NCI-H748 treated with DMSO at 0.1 percent for 48 hours (cell line): Measurements from ENCODE around the gene TXNDC5.
A peak's percentile ranks its signal among the peaks of the same experiment; 100 is the strongest.

Source experiments
- DNase-seq: peaks from one replicate; lab custom pipeline; 2025; lab: John Stamatoyannopoulos, UW

Gene TXNDC5

DNA sequence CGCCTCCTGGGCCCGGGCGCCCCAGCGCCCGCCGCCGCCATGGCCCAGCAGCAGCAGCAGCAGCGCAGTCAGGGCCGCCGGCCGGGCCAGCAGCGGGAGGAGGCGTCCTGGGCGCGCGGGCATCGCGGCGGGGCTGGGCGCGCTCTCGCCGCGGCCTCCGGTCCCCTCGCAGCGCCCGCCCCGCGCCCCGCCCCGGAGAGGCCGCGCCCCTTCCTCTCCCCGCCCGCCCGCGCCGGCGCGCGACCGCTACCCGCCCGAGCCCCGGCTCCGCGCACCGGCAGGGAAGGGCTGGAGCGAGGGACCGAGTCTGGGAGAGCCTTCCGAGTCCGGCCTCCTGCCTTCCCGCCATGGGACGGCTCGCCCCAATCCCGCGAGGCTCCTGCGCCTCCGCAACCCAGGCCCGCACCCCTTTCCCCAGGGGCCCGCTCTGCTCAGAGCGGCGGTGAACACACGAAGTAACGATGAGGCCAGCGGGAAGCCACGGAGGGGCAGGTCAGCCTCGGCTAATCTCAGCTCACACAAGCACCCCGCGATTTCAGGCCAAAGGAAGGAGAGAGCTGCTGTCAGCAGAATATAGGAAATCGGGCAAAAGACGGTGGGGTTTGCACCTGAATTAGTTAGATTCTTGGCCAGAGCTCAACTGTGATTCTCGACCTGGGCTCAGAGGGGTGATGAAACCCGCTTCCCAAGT is at the start of gene TXNDC5:
TXNDC5 (minus strand) TSS at position 135 of the 691 bp plus-strand sequence; CDS start at position 123, 12 bp downstream.
- DNase-seq, result peak; percentile 81

DNA sequence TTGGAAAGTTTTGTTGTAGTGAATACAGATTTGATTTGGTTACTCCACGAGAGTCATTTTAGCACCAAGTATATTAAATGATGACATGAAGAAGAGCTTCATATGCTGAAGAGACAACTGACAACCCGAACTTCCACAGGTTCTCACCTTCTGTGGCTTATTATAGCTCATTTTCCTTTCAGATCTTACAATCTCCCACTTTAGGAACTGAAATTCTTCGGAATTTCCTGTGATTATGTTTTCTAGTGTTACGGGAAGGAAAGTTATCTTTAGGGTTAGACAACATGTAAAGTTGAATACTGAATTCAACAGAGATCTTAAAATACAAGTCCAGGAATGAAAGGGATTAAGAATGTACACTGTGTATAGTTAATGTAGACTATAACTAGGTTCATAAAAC is 49.6 kb upstream of the TXNDC5 start:
- no peak for DNase-seq

DNA sequence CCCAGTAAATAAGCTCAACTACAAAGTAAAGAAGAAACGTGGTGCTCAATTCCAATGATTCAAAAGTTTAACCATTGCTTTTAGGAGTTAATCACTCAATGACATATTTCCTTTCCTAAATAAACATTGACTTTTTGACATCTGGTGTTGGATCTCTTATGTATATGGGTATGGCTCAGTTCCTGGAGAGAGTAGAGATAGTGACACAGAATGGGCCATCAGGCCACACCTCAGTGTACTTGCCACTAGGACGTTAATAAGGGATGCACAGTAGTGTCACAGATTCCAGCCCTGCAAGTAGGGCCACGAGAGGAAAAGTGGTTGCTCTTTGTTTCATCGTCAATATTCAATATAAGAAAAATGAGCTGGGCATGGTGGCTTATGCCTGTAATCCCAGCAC is 48.9 kb upstream of the TXNDC5 start:
- DNase-seq, result no peak

DNA sequence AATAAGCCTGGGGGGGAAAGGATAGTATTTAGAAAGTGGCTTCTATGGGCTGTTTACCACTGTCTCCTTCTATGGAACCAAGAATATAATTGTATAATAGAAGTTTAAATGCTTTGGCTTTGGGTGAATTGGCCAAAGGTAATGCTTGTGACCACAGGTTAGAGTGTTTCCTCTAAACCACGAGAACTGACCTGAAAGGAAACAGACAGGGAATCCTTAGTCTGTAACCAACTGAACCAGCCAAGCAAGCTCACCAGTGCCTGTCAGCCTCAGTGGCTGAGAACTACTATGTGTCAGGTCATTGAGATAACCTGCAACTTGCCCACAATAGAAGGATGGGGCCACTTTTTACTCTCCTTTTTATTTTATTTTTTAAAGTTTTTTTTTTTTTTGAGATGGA is 47.9 kb upstream of the TXNDC5 start:
- DNase-seq, result no peak

DNA sequence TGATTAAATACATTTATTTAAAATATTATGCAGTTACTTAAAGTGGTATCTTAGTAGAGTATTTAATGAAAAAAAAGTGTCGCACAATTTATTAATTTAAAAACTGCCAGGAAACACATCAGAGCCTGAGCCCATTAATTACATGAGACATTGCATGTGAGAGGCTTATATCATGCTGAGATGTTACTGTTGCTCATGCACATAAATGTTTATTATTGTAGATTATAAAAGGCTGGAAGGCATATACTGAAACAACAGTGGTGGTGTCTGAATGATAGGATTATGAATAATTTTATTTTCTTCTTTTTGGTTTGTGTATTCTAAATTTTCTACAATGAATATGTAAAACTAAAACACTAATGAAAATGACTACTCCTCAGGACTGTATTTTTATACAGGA is 45.7 kb upstream of the TXNDC5 start:
- no peak for DNase-seq

DNA sequence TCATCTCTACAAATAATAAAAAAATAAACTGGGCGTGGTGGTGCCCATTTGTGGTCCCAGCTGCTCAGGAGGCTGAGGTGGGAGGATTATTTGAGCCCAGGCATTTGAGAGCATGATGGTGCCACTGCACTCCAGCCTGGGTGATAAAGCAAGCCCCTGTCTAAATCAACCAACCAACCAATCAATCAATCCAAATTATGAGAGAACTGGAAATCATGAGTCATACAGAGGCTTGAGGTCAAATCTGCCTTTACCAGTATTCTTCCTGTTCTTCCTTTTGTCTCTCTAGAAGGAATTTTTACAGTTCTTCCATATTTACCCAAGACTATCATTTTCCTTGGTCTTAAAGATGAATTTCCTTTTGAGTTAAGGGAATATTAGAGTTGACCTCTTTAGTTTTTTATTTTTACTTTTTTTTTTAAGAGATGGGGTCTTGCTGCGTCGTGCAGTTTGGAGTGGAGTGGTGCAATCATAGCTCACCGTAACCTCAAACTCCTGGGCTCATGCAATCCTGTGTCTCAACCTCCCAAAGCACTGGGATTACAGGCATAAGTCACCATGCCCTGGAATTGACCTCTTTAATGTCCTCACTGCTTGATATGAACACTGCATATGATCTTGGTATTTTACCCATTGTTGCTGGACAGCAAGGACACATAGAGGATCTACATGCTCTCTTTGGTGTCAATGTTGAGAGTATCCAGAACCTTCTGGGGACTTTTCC is 44.1 kb upstream of the TXNDC5 start:
- DNase-seq, result no peak

DNA sequence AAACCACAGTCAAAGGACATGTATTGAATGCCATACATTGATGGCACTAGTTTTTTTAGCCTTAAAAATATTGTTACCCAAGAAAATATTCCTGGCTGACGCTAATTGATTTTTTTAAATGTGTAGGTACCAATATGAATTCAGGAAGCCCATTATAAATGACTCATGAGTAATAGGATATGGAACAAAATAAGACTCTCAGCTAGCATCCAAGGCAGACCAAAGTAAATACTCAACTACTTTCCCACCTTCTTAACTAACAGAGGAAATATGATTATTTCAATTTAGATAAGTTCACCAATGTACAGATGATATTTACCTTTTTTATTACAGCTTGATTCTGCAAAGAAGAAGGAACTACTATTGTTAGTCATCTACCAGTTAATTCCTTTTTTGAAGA is 43.2 kb upstream of the TXNDC5 start:
- no peak for DNase-seq

DNA sequence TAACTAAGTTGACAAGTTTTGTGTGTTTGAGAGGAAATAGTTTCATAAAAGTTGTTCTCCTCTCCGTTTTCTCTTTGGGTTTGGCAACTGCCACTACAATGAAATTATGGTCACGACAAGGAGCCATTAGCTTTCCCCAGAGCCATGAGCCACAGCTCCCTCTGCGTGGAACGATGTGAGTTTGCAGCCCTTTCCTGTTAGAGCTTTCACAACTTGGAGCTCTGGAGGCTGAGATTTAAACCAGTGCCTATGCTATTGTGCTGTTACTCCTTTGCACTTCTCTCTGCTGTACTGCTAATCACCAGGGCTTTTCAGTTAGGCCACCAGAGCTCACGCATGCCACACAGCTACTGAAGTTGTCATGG is 29.3 kb upstream of the TXNDC5 start:
- DNase-seq, result no peak

DNA sequence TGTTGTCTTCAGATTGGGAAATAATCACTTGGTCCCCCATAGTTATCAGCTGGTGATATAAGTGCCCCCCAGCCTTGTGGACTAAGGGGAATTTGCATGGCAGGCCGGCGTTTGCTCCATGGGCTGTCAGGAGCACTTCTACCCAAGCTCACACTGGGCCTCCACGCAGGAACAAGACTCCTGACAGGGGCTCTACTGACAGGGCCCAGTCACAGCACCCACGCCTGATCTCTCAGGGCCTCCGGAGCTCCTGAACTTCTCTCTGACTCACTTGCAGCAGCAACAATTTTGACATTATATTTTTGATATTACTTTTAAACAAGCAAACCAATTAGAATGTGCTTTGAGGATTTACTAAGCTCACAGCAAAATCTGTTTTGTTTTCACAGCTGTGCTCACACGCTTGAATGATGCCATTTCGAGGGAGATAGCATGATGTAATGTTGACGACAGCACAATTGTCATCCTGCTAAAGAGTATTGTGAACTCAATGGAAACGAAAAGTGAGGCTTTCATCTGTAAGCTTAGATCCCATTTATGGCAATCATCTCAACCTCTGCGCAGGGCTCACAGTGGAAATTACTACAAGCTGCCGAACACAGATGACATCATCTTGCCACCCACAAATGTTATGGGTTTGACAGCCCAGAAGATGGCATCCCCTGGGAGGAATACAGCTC is 28.7 kb upstream of the TXNDC5 start:
- no peak for DNase-seq

DNA sequence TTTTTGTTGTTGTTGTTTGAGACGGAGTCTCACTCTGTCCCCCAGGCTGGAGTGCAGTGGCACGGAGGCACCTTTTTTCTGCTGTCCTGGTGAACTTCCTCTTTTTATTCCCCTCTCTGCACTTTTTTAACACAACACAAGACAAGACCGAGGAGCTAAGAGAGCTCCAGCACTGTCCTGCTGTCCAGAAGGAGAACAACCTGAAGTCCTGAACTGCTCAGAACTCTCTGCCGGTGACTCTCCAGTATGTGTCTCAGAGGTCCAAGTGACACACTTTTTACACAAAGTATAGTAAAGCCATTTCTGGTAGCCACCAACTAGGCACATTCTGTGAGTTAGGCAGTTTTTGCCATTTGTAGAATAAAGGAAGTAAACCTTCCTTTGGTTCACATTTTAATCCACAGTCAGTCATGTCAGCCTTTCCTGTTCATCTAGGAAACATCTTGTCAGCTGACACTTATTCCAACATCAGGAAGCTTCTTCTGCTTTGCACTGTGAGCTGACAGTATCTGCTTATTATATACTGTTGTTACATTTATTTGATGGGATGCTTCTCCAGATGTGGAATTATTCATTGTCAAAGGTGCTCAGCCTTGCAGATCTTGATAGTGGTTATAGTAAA is 28.1 kb upstream of the TXNDC5 start:
- no peak for DNase-seq

DNA sequence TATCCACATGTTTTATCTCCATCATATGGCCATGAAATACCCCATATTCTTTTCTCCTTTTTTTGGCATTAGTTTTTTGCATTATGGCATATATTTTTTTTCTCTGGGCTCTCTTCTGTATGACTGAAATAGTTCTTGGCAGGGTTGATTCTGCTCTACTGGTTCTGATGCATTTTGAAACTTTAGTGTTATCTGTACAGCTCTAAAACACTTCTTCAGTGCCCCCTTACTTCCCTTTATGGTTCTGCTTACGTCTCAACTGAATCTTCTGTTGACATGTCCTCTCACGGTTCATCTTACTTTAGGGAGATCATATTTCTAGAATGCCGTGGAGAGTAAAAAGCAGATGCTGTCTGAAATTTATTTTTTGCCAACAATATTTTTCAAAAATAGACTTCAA is 23.2 kb upstream of the TXNDC5 start:
- no peak for DNase-seq

DNA sequence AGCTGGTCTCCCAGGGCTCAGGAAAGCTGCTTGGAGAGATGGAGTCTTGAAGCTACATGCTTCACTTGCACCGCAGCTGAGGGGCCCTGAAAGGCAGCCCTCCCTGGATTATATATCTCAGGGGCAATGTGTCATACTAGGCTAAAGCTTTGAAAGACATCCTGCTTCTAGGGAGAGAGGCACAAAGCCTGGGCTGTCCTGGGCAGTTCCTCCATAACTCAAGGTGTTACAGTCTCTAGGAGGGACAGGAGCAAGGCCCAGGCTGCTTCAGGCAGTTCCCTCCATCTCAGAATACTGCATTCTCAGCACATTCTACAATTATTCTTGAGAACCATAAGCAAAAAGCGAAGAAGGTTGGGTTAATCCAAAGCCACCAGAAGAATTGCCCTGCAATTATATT is 22.0 kb upstream of the TXNDC5 start:
- DNase-seq, result no peak

DNA sequence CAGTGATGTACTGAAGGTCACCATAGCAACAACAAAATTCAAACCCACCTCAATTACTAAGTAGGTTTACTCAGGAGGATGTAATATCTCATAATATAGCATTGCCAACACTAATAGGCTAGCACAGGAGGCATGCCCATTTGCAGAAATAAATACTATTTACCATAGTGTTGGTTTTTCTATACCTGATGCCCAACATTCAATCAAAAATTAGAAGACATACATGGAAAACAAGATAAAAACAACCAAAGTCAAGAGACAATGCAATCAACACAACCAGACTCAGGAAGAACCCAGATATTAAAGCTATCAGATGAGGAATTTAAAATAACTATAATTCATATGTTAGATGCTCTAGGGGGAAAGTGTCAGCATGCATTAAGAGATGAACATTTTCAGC is 14.3 kb upstream of the TXNDC5 start:
- no peak for DNase-seq

DNA sequence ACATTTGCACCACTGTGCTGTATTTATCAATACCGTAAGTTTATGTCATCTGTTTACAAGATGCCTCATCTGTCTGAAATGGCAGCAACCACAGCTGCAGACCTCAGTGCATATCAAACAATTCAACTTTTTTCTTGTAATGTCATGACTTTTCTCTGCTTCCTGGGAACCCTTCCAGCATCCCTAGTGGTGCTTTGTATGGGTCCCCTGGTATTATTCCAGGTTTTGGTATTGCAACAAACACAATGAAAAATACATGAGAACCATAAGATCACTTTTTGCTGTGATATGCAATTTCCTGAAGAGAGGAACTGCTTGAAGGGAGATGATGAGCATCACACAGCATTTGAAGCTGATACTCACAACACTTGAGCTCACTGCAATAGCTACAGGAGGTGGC is 12.0 kb upstream of the TXNDC5 start:
- no peak for DNase-seq

DNA sequence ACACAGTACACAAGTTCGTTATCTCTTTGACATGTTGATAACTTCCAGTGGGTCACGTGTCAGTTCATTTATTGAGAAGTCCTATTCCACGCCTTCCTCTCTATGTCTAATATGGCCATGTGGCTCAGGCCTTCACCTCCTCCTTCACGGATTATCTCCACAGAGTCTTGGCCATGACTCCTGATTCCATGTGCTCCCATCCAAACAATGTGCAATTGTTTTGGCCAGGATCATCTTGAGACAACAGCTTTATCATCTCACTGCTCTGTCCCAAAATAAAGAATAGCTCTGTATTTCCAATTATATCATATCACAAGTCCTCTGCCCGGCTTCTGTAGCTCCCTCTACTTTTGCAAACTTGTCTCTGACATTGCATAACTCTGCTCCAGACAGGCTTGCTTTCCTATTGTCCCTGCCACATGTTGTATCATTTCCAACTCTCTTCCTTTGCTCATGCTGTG is 11.1 kb upstream of the TXNDC5 start:
- no peak for DNase-seq

DNA sequence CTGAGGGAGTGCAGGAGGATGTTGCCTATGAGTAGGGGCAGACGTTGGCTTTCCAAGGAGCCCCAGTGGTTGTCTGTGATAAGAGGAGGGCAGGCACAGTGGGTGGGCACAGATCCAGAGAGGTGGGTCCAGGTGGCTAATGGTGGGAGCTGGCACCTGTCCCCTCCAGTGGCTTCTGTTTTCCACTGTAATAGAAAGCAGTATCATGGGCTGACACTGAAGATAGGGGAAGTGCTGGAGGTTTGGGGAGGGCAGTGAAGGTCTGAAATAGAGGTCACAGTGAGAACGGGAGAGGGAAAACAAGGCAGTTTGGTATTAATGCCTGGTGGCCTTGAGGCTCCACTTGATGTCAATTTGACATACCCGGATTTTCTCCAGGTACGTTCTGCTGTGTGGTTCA is 10.5 kb upstream of the TXNDC5 start:
- no peak for DNase-seq

DNA sequence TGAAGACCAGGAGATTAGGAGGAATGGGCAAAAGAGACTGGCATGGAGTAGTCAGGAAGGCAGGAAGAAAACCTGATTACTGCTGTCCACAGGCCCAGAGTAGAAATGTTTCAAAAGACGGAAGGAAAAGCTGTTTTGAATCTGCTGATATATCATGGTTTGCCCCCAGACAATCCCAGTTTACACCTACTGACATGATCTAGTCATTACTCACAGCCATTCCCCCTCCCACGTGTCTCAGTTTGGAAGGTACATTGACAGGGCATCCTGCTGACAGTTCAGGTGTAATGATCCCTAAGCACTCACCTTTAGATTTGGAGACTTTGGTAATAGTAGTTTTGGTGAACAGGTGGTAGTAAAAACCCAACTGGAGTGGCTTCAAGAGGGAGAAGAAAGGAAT is 9.8 kb upstream of the TXNDC5 start:
- DNase-seq, result no peak

DNA sequence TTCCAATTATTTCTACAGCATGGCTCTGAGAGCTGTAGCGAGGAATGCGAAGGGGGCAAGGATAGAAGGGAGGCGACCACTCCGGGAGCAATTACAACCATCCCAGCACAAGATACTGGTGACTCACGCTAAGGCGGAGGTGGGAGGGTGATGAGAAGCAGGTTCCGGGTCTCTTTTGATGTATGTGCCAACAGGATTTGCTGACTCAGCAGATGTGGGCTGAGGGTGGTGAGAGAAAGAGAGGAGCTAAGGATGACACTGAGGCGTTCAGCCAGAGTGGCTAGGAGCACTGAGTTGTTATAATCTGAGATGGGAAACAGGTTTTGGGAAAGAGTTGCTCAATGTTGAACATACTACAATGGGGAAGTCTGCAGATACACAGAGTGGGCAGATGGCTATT is 9.3 kb upstream of the TXNDC5 start:
- no peak for DNase-seq

DNA sequence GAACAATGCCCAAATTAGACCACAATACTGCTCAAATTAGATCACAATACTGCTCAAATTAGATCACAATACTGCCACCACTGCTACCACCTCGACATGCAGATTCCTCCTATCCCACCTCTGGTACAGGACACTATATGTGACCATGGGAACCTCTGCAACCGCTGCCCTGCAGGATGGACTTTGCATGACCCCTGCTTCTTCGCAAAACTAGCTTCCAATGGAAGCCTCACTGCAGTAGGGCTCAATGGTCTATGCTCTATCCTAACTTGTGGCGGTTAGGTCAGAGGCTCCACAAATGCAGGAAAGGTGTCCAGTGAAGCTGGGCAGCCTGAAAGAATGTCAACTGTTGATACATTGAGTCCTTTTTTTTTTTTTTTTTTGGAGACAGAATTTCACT is 7.8 kb upstream of the TXNDC5 start:
- no peak for DNase-seq

DNA sequence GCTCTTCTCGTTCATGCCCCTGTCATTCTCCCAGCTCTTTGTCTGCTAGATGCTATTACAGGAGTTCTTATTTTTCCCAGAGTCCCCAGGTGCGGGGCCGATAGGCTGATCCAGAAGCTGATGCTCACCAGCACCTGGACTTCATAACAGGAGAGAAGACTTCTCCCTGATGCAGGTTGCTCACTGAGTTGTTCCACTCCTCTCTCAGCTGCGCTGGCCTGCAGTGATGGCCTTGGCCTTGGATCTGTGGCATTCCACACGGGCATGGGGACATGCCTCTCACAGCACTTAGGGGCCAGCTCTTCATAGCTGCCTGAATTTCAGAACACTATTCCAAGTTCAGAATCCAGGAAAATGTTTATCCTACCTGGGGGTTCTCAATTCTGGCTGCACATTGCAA is 7.1 kb upstream of the TXNDC5 start:
- no peak for DNase-seq

DNA sequence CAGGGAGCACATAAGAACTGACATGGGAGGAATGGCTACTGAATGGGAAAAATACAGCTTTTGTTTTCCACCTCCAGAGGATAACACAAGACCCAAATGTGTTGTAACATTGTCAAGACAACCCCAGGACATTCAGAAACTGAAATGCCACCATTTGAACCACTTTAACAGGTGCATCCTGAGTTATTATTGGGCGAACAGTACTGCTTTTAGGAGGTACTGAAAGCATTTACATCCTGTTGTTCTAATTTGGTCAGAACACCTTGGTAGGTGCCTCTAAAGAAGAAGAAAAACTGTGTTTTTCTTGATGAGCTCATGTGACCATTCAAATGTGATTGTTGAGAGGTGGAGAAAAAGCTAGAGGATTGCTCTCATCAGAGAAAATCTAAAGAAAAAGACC is 6.4 kb upstream of the TXNDC5 start:
- DNase-seq, result no peak

DNA sequence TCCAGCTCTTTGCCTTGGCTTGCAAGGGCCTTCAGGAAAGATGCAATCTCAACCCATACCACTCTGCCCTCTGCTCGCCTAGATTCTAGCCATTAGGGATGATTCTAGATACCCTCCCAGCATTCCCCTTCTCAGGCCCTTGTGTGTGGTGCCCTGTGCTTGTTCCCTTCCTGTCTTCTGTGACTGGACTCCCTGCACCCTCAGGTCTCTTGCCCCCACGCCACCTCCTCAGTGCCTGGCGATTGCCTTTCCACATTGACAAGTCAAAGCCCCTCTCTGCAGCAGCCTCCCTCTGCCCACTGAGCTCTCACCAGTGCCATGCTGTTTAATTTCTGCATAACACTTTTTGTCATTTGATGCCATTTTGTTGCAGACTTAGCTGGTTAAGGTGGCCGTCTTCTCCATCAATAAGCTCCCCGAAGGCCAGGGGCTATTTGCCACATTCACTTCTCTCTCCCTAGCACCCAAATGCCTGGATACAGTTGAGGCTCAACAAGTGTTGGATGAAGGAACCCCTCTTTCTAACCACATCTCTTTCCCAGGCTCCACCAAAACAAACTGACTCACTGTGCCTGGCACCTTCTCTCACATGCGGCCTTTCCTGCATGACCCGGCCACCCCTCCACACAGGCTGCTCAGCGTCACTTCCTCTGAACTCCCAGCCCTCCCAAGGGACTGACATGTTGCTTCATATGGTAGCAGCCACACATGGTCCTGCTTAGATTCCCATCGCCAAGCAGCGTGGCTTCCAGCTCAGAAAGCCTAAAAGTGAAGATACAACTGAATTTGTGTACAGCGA is 4.6 kb upstream of the TXNDC5 start:
- no peak for DNase-seq
